ENCODE data around the gene SLC23A3.

Gene SLC23A3

DNA sequence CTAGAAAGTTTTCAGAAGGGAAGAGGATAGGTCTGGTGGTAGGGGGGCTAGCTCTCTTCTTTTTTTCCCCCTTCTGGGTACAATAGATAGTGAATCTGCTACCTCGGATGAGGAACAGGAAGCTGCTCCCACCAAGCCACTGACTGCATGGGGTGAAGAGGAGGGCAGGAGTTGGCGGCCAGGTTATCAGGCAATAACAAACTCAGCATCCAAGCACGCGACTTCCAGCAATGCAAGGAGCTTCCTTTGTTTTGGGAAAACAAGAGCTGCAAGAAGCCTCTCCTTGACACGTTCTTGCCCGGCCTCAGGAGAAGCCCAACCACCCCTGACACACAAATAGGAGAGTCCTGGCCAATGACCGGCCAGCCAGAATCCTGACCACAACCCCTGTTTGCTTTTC, 41.4 kb downstream of the SLC23A3 start:
- no peaks in the 10 kb centered on the region for H3K27me3 ChIP-seq (ENCODE audit: low read depth)
- no peak overlapping the region for H3K4me3 ChIP-seq
- in situ Hi-C loops (cut with MboI; ENCODE audit: low sequenced_read_pairs) = no loop called here
- DNase-seq (ENCODE audit: low spot score in 2 of 2) = no peak
- H3K9me3 ChIP-seq = no peaks in the 10 kb centered on the region
- H3K36me3 ChIP-seq (replicated peaks) = no peaks in the 10 kb centered on the region
- no peaks in the 10 kb centered on the region; the same call in 1 of the 2 replicates for H3K4me1 ChIP-seq

DNA sequence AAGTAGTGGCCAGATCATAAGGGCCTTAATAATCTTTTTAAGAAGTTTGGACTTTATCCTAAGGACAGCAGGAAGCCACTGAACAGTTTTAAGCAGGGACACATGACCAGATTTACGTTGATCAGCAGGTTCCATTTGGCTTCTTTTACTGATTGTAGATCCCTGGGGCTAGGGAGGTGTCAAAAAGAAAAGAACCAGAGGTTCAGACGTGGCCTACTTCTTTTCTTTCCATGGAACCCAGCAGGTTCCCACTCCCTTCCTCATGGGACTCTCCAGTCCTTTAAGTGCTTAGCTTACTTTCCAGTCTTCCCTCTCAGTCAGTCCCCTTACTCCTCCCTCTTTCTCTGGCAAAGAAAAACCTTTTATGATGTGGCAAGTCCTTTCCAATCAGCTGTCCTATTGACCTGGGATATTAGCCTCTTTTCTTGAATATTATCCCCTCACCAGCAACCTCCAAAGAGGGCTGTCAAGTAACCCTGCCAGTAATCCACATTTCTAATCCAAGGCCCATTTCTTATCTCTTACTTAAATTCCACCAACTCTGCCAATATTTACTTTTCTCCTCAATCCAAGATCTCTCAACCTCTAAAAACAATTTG, 42.7 kb downstream of the SLC23A3 start:
- Histone ChIP-seq H3K4me1 (no peaks in the 10 kb centered on the region; the same call in 1 of the 2 replicates), H3K27me3 (ENCODE audit: low read depth) (no peaks in the 10 kb centered on the region), H3K4me3 (no peak overlapping the region), H3K9me3 (no peaks in the 10 kb centered on the region), H3K36me3 (replicated peaks) (no peaks in the 10 kb centered on the region)
- in situ Hi-C loops (cut with MboI; ENCODE audit: low sequenced_read_pairs) = no loop called here
- DNase-seq (ENCODE audit: low spot score in 2 of 2) = no peak

DNA sequence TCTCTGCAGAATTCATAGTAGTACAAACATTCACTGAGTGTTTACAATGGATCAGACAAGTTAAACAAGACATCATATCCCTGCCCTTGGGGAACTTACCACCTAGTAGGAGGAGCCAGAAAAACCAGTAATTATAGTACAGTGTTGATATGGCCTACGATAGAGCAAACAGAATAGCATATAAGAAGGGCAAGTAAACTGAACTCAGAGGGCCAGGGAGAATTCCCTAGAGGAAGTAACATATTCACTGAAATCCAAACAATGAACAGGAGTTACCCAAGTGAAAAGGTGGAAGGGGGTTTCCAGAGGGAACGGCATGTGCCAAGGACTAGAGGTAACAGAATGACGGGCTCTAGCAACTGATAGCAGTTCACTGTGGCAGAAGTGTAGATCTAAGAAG, 43.3 kb downstream of the SLC23A3 start:
- Histone ChIP-seq H3K36me3 (replicated peaks) (no peaks in the 10 kb centered on the region), H3K9me3 (no peaks in the 10 kb centered on the region), H3K4me1 (no peaks in the 10 kb centered on the region; the same call in 1 of the 2 replicates), H3K27me3 (ENCODE audit: low read depth) (no peaks in the 10 kb centered on the region), H3K4me3 (no peak overlapping the region)
- in situ Hi-C loops (cut with MboI; ENCODE audit: low sequenced_read_pairs) = no loop called here
- no peak for DNase-seq (ENCODE audit: low spot score in 2 of 2)

DNA sequence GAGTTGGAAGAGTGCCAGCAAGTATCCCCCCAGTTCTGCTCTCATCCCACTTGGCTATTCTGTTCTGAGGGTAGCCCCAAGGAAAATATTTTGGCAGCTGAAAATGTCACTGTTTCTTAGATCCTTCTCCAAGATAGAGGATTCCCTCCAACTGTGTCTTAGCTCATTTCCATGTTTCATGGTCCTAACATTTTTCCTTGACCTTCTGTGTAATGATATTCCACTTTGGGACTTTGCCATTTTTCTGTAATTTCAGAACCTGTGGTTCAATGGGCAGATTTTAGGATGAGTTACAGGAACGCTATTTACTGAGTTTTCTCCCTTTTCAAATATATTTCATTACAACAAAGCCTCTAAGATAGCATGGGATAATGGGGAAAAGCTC, 44.0 kb downstream of the SLC23A3 start:
- H3K36me3 ChIP-seq (replicated peaks) = no peaks in the 10 kb centered on the region
- H3K9me3 ChIP-seq = no peaks in the 10 kb centered on the region
- H3K4me3 ChIP-seq = no peak overlapping the region
- no peaks in the 10 kb centered on the region for H3K27me3 ChIP-seq (ENCODE audit: low read depth)
- no peaks in the 10 kb centered on the region; the same call in 1 of the 2 replicates for H3K4me1 ChIP-seq
- in situ Hi-C loops (cut with MboI; ENCODE audit: low sequenced_read_pairs) = no loop called here
- no peak for DNase-seq (ENCODE audit: low spot score in 2 of 2)

DNA sequence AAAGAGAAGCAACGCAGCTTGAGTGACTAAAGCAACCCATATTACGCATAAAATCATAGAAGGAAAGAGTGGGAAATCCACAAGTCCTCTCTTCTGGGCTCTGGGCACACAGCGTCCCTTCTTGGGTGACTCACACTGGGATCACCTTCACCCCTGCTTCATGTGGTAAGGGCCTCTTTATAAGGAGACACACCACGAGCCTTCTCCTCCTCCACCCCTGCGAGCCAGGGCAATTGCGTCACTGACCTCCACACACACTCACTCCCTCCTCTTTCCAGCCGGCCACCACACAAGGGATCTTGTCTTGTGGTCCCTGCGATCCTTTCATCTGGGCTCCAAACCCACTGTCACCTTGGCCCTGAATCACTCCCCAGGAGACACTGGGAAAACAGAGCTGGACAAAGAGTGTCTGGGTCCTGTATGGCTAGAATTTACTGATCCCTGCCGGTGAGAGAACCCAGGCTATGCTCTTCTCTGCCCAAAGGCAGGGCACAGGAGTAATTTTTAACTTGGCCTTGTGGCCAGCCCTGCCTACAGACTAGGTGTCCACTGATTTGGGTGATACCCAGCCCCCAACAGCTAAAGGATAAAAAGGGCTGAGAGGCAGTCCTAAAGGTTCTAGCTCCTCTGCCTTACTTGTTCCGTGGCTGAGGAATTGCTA, 44.5 kb downstream of the SLC23A3 start:
- in situ Hi-C loops (cut with MboI; ENCODE audit: low sequenced_read_pairs) = no loop called here
- Histone ChIP-seq H3K9me3 (no peaks in the 10 kb centered on the region), H3K4me1 (no peaks in the 10 kb centered on the region; the same call in 1 of the 2 replicates), H3K27me3 (ENCODE audit: low read depth) (no peaks in the 10 kb centered on the region), H3K36me3 (replicated peaks) (no peaks in the 10 kb centered on the region), H3K4me3 (no peak overlapping the region)
- DNase-seq (ENCODE audit: low spot score in 2 of 2) = no peak

DNA sequence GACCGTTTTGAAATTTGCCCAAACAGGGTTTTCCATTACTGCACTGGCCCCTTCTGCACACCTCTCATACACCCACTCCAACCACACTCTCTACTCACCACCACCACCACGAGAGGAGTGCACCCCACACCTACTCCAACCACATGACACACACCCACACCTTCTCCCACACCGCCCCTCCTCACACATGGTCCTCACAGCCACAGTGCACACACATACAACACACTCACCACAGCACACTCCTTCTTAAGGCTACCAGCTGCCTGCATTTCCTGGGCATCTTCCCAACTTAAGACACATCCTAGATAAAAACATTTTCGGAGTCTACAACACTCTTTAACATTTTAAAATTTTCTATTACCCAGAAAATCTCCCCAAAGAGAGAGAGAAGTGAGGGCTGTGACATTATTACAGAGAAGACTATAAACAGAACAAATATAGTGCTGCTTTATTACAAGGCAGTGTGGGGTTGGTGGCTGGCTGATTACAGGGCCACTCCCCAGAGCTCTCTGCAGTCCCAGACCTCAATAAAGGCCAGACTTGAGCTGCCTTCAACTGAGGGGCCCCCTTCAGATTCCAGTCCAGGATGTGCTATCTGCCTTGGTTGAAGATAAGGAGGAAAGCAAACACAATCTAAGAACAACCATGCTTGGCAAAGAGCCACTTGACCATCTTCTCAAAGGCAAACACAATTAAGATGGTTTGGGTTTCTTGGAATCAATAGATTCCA, 45.3 kb downstream of the SLC23A3 start:
- no peaks in the 10 kb centered on the region; the same call in 1 of the 2 replicates for H3K4me1 ChIP-seq
- H3K36me3 ChIP-seq (replicated peaks) = no peaks in the 10 kb centered on the region
- no peaks in the 10 kb centered on the region for H3K9me3 ChIP-seq
- in situ Hi-C loops (cut with MboI; ENCODE audit: low sequenced_read_pairs) = no loop called here
- no peak overlapping the region for H3K4me3 ChIP-seq
- DNase-seq (ENCODE audit: low spot score in 2 of 2) = no peak
- no peaks in the 10 kb centered on the region for H3K27me3 ChIP-seq (ENCODE audit: low read depth)

DNA sequence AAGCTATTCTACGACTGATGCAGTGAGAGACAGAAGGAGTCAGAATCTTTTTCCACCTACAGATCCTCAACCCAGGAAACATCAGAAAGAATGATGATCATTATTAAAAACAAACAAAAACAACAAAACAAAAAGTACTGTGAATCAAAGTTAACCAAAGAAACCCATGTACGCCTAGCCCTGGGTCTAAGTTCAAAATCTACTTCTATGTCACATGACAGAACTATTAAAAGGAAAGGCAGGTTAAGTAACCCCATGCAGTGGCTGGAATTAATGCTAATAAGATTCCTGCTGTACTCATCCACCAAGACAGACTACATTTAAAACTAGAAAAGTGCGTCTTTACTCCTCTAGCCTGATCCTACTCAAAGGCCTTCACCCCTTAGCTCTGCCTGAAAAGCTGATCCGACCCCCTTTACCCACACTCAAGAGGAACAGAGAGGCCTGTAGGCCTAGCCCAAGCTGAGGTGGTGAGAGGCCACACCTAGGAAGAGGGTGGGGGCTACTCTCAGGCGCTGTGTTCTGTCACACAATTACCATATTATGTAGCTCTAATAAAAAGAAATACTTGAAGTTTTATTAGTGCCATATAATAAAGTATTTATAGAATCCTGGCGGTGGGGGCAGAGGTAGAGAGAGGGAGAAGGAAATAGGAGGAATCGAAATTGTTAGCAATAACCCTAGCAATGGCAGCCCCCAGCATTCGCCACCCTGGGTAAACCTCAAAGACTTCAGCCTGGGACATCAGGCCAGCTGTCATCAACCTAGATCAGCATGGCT, 46.3 kb downstream of the SLC23A3 start:
- H3K9me3 ChIP-seq = no peaks in the 10 kb centered on the region
- no peaks in the 10 kb centered on the region for H3K36me3 ChIP-seq (replicated peaks)
- no peaks in the 10 kb centered on the region for H3K27me3 ChIP-seq (ENCODE audit: low read depth)
- DNase-seq (ENCODE audit: low spot score in 2 of 2) = no peak
- in situ Hi-C loops (cut with MboI; ENCODE audit: low sequenced_read_pairs) = no loop called here
- H3K4me3 ChIP-seq = no peak overlapping the region
- H3K4me1 ChIP-seq = no peaks in the 10 kb centered on the region; the same call in 1 of the 2 replicates

DNA sequence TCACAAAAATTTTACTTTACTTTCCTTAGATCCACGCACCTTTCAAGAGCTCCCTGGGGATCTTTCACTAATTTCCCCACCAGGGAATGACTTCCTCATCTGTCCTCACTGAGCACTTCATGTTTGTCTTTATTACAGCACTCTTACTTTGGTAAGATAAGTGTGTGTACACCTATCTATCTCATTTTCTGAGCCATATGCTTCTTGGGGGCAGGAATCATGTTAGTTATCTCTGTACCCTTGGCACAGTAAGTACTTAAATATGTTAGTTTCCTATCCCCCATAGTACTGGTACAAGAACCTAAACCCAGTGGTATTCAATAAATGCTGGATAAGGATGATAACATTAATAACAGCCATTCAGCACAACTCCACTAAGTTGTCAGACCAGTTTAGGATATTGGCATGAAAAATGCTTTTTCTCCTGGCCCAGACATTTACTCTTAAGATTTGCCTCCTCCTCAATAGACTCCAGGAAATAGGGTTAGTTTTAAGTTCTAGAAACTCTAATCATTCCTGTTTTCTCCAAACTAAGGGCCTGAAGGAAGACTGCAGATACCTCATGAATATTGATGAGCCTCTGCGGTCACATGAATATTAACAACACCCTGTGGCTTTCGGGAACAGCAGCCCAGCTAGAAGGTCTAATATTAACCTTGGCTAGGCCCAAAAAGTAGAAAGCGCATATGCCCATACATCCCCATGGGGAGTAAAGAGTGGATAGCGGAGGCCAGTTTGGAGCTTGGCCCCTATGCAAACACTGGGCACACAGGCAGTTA, 47.4 kb downstream of the SLC23A3 start:
- H3K9me3 ChIP-seq = no peaks in the 10 kb centered on the region
- no peaks in the 10 kb centered on the region for H3K27me3 ChIP-seq (ENCODE audit: low read depth)
- no peak for DNase-seq (ENCODE audit: low spot score in 2 of 2)
- no peaks in the 10 kb centered on the region; the same call in 1 of the 2 replicates for H3K4me1 ChIP-seq
- no peaks in the 10 kb centered on the region for H3K36me3 ChIP-seq (replicated peaks)
- H3K4me3 ChIP-seq = no peak overlapping the region
- in situ Hi-C loops (cut with MboI; ENCODE audit: low sequenced_read_pairs) = no loop called here

DNA sequence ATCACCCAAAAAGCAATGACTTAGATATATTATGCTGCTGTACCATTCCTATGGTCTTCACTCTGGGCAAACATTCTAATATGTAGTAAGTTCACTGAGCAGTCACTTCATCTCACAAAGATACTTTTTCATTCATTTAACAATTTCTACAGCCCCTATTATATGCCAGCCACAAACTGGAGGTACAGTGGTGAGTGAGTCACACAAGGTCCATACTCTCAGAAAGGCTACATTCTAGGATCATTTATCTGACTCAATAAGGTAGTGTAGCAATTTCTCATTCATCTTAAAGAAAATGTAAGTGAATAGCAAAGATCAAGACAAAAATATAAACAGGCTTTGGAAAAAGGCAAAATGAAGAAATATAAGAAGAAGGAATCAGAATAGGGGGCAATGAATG, 49.7 kb downstream of the SLC23A3 start:
- Histone ChIP-seq H3K4me3 (no peak overlapping the region), H3K9me3 (no peaks in the 10 kb centered on the region), H3K4me1 (no peaks in the 10 kb centered on the region; the same call in 1 of the 2 replicates), H3K27me3 (ENCODE audit: low read depth) (no peaks in the 10 kb centered on the region), H3K36me3 (replicated peaks) (no peaks in the 10 kb centered on the region)
- DNase-seq (ENCODE audit: low spot score in 2 of 2) = no peak
- in situ Hi-C loops (cut with MboI; ENCODE audit: low sequenced_read_pairs) = no loop called here

DNA sequence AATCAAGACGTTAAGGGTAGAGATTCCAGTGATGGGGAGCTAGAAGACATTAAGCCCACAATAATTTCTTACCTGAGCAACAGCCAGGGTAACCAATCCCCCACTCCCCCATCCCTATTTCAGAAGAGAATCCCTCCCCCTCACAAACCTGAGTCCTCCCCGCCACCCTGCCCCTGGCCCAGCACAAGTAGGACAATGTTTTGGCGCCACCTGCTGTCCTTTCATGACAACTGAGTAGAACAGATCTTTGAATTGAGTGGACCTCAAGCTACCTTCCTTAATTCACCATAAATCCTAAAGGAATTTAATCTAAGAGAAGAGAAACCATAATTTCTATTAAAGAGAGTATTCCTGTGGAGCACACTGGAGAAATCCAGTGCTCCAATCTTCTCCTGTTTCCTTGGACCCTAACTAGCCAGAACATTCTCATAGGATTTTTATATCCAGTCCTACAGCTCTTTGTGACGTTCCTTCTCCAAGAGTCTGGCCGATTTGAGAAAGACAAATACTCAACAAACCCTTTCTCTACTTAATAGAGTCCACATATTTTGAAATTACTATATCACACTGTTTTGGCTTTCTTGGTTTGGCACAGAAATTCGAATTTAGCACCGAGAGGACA, 50.3 kb downstream of the SLC23A3 start:
- no peaks in the 10 kb centered on the region for H3K9me3 ChIP-seq
- H3K36me3 ChIP-seq (replicated peaks) = no peaks in the 10 kb centered on the region
- no peak overlapping the region for H3K4me3 ChIP-seq
- in situ Hi-C loops (cut with MboI; ENCODE audit: low sequenced_read_pairs) = no loop called here
- peak; percentile 47 to 83 for DNase-seq (ENCODE audit: low spot score in 2 of 2)
- no peaks in the 10 kb centered on the region for H3K27me3 ChIP-seq (ENCODE audit: low read depth)
- no peaks in the 10 kb centered on the region; the same call in 1 of the 2 replicates for H3K4me1 ChIP-seq

DNA sequence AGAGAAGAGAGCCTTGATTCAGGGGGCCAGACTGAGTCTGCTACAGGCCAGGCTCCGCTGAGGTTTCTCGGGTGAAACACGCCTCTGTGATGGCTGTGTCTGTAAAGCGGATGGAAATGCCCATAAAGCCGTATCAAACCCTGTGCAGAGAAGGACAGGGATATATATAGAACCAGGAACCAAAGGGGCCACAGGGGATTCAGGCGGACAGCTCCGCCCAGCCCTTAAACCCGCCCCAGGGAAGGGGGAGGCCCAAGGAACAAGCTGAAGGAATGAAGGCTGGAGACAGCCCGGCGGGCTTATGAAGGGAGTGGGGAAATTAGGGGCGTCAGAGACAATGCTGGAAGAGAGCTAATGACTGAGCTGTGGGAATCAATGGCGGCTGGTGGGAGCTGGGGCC, 51.3 kb downstream of the SLC23A3 start:
- Histone ChIP-seq H3K36me3 (replicated peaks) (no peaks in the 10 kb centered on the region), H3K4me3 (no peak overlapping the region), H3K4me1 (no peaks in the 10 kb centered on the region; the same call in 1 of the 2 replicates), H3K27me3 (ENCODE audit: low read depth) (no peaks in the 10 kb centered on the region), H3K9me3 (no peaks in the 10 kb centered on the region)
- in situ Hi-C loops (cut with MboI; ENCODE audit: low sequenced_read_pairs) = no loop called here
- peak in 1 of 2 experiments; percentile 26 for DNase-seq (ENCODE audit: low spot score in 2 of 2)

DNA sequence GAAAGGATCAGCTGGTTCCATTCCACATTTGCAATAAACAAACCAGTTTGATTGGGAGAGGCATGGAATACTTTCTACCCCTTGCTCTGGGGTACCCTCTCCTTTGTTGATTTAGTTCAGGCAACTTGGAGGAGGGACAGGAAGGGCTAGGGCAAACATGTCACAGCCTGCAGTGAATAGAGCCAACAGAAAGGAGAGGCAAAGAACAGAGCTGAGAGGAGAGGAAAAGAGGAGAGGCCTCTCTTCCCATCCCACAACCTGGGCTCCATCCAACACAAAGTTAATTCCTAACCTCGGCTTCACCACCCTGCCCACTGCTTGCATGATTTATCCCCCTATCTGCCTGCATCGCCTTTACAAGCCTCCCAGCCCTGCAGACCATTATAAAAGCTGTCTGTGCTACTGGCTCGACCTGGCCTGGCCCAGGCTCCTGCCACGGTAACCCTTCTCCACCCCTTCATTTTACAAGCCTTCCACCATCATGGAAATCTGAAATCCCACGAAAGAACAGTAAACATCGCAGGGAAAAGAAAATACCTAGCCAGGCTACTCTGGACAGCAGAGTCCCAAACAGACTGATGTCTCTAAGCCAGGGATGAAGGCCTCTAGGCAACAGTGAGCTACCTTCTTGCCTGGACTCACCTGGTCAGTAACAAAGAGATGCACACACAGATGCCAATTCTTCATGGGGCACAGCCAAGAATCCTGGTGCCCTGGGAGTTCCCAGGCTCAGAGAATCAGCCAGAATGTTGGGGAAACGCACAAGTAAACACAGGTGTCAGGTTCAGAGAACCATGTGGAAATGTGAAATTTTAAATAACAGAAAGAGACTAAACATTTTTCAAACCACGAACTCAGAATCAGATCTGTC, 52.8 kb downstream of the SLC23A3 start:
- Histone ChIP-seq H3K27me3 (ENCODE audit: low read depth) (no peaks in the 10 kb centered on the region), H3K9me3 (no peaks in the 10 kb centered on the region), H3K36me3 (replicated peaks) (no peaks in the 10 kb centered on the region), H3K4me3 (no peak overlapping the region), H3K4me1 (no peaks in the 10 kb centered on the region)
- no peak for DNase-seq (ENCODE audit: low spot score in 2 of 2)
- in situ Hi-C loops (cut with MboI; ENCODE audit: low sequenced_read_pairs) = no loop called here

Measured in HAP-1 (cell line).